ENCODE data around the gene PTTG1IP. TPM values are rescaled to one million over a fixed set of nuclear protein-coding genes. Genes with fewer than 3 reads are reported as not detected.

PTTG1IP gene
- total RNA-seq, 1 donor from 2014 or later, result 468 TPM

DNA sequence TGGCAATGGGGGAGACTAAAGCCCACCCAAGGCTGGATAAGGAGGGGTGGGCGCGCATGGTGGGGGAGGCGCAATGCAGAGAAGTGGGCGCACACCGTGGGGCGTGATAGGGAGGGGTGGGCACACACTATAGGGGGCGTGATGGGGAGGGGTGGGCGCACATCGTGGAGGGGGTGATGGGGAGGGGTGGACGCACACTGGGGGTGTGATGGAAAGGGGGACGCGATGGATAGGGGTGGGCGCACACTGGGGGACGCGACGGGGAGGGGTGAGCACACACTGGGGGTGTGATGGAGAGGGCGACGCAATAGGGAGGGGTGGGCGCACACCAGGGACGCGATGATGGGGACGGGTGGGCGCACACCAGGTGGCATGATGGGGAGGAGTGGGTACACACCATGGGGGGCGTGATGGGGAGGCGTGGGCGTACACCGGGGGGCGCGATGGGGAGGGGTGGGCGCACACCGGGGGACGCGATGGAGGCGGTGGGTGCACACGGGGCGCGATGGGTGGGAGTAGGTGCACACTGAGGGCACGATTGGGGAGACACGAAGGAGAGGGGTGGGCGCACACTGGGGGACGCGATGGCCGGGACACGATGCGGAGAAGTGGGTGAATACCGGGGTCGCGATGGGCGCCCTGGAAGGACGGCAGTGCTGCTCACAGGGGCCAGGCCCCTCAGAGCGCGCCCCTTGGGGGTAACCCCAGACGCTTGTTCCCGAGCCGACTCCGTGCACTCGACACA, 56.6 kb downstream of the PTTG1IP start:
- intact Hi-C loops (cut with DNase I), result loop anchor here (1.0 to 10.0 kb wide), 2 partner anchors 56 to 318 kb away; partner anchors contain the start of gene PTTG1IP
- TF ChIP-seq, protein P1, sequence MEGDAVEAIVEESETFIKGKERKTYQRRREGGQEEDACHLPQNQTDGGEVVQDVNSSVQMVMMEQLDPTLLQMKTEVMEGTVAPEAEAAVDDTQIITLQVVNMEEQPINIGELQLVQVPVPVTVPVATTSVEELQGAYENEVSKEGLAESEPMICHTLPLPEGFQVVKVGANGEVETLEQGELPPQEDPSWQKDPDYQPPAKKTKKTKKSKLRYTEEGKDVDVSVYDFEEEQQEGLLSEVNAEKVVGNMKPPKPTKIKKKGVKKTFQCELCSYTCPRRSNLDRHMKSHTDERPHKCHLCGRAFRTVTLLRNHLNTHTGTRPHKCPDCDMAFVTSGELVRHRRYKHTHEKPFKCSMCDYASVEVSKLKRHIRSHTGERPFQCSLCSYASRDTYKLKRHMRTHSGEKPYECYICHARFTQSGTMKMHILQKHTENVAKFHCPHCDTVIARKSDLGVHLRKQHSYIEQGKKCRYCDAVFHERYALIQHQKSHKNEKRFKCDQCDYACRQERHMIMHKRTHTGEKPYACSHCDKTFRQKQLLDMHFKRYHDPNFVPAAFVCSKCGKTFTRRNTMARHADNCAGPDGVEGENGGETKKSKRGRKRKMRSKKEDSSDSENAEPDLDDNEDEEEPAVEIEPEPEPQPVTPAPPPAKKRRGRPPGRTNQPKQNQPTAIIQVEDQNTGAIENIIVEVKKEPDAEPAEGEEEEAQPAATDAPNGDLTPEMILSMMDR (IDR thresholded peaks at IDR 0.05), result no peak
- DNase-seq (ENCODE audit: low spot score in 2 of 2), result no peak
- Histone ChIP-seq H3K27me3 (no peaks in the 10 kb centered on the region), H3K36me3 (peaks cover 0 to 15% of the 10 kb centered on the region in 2 donors), H3K27ac (peak overlapping the region; percentile 73 to 82), H3K4me3 (peak overlapping the region; percentile 60 to 85), H3K4me1 (peaks cover 5 to 12% of the 10 kb centered on the region in 2 donors), H3K9me3 (peaks cover 14 to 23% of the 10 kb centered on the region in 2 donors)

DNA sequence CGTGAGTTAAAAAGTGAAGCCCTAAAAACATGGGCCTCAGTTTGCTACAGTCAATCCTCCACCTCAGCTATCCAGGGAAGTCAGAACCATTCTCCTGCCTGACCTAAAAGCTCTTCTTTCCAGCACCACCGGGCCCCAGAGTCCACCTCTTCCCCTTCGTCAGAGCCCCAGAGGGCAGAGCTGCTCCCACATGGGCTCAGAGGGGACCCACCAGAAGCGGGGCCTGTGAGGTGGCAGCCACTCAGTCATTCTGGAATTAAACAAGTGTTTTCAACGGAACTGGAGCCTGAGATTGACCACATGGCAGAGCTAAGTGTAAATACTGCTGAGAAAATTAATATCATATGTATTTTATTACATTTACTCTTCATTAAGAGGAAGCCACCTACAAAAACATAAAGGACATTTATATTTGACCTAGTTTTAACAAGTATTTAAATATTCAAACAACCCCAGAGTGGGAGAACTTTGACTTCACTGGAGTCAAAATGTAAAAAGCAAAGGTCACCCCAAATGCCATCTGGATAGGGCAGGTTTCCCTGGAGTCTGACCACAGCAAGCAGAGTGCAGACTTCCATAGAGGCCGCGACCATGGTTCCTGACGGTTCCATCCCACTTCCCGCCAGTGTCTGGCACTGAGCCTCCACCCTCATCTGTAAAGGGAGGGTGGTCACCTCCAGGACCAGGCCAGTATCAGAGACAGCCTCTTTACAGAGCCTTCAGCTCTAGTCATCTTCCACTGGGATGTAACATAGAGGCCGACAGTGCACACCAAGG, 57.5 kb downstream of the PTTG1IP start:
- TF ChIP-seq, protein P1 (IDR thresholded peaks at IDR 0.05), result no peak
- no peak overlapping the region for H3K4me3 ChIP-seq
- peaks cover 0 to 15% of the 10 kb centered on the region in 2 donors for H3K36me3 ChIP-seq
- peaks cover 14 to 15% of the 10 kb centered on the region in 2 donors for H3K9me3 ChIP-seq
- DNase-seq (ENCODE audit: low spot score in 2 of 2), result no peak
- H3K27ac ChIP-seq, result no peak overlapping the region
- peaks cover 5 to 12% of the 10 kb centered on the region in 2 donors for H3K4me1 ChIP-seq
- no peaks in the 10 kb centered on the region for H3K27me3 ChIP-seq
- intact Hi-C loops (cut with DNase I), result loop anchor here (10.0 kb wide), 1 partner anchor 319 kb away; no protein-coding TSS in a partner anchor

DNA sequence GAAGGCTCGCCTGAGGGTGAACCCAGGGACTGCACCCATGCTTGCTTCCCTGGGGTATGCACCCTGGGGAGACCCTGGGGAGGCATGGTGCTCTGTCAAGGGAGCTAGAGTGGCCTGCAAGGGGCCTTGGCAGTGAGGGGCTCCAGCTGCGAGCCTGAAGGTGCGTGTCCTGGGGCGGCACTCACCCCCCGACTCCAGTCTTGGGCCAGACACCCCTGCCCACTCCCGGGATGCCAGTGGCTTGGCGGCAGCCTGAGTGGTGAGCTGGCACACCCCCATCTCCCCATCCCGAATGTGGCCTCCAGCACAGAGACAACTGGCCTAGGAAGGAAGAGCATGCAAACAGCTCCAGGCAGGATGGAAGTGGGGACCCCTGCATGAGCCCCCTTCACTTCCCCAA, 58.3 kb downstream of the PTTG1IP start:
- TF ChIP-seq, protein P1 (IDR thresholded peaks at IDR 0.05), result no peak
- Histone ChIP-seq H3K4me1 (peaks cover 5 to 12% of the 10 kb centered on the region in 2 donors), H3K4me3 (no peak overlapping the region), H3K9me3 (peaks cover 8 to 10% of the 10 kb centered on the region in 2 donors), H3K27me3 (no peaks in the 10 kb centered on the region), H3K27ac (peak overlapping the region in 1 of 2 donors; percentile 23), H3K36me3 (peaks cover 0 to 20% of the 10 kb centered on the region in 2 donors)
- intact Hi-C loops (cut with DNase I), result loop anchor here (10.0 kb wide), 1 partner anchor 320 kb away; no protein-coding TSS in a partner anchor
- no peak for DNase-seq (ENCODE audit: low spot score in 2 of 2)

DNA sequence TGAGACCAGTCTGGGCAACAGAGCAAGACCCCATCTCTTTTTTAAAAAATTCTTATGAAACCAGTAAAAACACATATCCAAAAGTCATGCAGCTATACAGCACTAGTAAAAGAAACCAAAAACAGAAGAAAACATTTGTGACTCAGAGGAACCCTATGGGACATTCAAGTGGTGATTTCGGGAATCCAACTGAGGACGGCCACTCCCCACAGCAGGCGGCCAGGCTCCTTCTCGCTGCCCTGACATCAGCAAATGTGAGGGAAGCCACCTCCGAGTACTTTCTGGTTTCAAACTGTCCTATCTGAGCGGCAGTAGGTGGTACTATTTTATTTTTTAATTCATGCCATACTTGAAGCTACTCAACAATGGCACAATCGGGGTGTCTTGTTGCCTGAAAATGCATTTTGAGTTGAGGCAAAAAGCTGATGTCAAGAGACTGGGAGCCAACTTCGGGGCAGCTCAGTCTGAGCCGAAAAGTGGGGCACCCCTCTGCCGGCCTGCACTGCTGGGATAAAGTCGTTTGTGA, 58.9 kb downstream of the PTTG1IP start:
- peaks cover 2 to 6% of the 10 kb centered on the region in 2 donors for H3K9me3 ChIP-seq
- H3K27ac ChIP-seq, result peak overlapping the region in 1 of 2 donors; percentile 23
- TF ChIP-seq, protein P1 (IDR thresholded peaks at IDR 0.05), result no peak
- H3K27me3 ChIP-seq, result no peaks in the 10 kb centered on the region
- H3K36me3 ChIP-seq, result peaks cover 3 to 26% of the 10 kb centered on the region in 2 donors
- H3K4me1 ChIP-seq, result peaks cover 5 to 12% of the 10 kb centered on the region in 2 donors
- no peak for DNase-seq (ENCODE audit: low spot score in 2 of 2)
- no peak overlapping the region for H3K4me3 ChIP-seq
- intact Hi-C loops (cut with DNase I), result loop anchor here (10.0 kb wide), 1 partner anchor 320 kb away; no protein-coding TSS in a partner anchor

DNA sequence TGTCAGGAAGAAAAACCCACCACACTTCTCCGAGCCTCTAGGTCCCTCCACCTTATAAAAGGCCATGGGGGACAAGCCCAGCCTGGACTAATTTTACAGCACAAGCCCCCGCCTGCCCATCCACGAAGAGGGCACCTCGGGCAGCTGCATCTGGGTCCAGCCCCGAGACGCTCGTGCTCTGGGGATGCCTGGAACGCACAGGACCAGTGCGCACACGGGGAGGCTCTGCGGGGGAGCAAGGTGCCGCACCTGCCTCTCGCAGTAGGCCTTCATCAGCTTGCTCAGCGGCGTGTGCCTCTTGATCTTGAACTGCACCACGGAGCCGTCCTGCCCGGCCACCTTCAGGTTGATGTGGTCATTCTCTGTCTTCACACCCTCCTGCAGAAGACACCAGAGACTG, 59.8 kb downstream of the PTTG1IP start:
- peaks cover 6 to 34% of the 10 kb centered on the region in 2 donors for H3K36me3 ChIP-seq
- no peak overlapping the region for H3K4me3 ChIP-seq
- H3K9me3 ChIP-seq, result no peaks in the 10 kb centered on the region
- TF ChIP-seq, protein P1 (IDR thresholded peaks at IDR 0.05), result no peak
- H3K27me3 ChIP-seq, result no peaks in the 10 kb centered on the region
- no peak for DNase-seq (ENCODE audit: low spot score in 2 of 2)
- no peak overlapping the region for H3K27ac ChIP-seq
- peaks cover 5 to 12% of the 10 kb centered on the region in 2 donors for H3K4me1 ChIP-seq
- intact Hi-C loops (cut with DNase I), result loop anchor here (10.0 kb wide), 1 partner anchor 321 kb away; no protein-coding TSS in a partner anchor

All from ascending aorta (tissue), 2 donors.